CD4-positive, alpha-beta T cell treated with Interleukin-6 at 100 ng/mL for 8 hours (primary cell): ENCODE results near the gene STAMBP.
"Not testable (repeated sequence)": the region's sequence is repeated elsewhere in the genome, so short reads cannot be mapped to it uniquely, and the experiment has no call there.

Experiments used
- DNase-seq: peaks from one replicate; pipeline ENCODE4 v3.0.0-alpha.2; 2020; ENCODE audit warnings: mixed read lengths, low spot score

Gene STAMBP

DNA sequence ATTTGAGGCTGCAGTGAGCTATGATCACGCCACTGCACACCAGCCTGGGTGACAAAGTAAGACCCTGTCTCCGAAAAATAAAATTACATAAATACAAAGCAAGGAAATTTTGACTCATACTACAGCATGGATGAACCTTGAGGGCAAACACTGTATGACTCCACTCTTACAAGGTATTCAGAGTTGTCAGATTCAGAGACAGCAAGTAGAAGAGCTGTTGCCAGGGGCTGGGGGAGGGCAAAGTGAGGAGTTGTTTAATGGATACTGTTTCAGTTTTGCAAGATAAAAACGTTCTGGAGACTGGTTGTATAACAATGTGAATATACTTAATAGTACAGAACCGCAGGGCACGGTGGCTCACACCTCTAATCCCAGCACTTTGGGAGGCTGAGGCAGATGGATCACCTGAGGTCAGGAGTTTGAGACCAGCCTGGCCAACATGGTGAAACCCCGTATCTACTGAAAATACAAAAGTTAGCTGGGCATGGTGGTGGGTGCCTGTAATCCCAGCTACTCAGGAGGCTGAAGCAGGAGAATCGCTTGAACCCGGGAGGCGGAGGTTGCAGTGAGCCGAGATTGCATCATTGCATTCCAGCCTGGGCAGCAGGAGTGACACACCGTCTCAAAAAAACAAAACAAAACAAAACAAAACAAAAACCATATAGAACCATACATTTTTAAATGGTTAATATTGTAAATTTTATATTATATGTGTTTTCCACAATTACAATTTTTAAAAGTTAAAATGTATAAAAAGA lies 59.0 kb downstream of the STAMBP start:
- not testable (repeated sequence) for DNase-seq

DNA sequence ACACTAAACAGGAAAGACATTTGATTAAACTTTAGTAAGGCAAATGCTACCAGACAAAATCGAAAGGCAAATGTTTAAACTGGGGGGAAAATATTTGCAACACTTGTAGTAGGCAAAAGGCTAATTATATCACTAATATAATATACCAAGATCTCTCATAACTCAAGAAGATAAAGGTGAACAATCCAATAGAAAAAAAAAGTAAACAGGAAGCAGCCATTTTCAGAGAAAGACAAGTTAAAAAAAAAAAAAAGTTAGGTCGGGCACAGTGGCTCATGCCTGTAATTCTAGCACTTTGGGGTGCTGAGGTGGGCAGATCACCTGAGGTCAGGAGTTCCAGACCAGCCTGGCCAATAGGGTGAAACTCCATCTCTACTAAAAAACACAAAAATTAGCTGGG lies 59.6 kb downstream of the STAMBP start:
- DNase-seq = no peak

DNA sequence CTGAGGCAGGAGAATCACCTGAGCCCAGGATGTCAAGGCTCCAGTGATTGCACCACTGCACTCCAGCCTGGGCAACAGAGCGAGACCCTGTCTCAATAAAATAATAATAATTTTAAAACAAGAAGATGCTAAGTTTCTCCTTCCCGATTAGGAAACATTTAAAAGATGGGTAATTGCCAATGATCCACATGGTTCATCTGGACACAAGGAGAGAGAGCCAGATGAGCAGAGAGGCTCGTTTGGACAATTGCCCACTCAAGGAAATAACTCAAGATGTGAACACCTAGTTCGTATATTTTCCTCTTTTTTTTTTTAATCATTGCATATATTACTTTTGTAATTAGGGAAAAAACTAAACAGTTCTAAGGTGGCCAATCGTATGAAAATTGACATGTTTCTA lies 60.4 kb downstream of the STAMBP start:
- DNase-seq = no peak

DNA sequence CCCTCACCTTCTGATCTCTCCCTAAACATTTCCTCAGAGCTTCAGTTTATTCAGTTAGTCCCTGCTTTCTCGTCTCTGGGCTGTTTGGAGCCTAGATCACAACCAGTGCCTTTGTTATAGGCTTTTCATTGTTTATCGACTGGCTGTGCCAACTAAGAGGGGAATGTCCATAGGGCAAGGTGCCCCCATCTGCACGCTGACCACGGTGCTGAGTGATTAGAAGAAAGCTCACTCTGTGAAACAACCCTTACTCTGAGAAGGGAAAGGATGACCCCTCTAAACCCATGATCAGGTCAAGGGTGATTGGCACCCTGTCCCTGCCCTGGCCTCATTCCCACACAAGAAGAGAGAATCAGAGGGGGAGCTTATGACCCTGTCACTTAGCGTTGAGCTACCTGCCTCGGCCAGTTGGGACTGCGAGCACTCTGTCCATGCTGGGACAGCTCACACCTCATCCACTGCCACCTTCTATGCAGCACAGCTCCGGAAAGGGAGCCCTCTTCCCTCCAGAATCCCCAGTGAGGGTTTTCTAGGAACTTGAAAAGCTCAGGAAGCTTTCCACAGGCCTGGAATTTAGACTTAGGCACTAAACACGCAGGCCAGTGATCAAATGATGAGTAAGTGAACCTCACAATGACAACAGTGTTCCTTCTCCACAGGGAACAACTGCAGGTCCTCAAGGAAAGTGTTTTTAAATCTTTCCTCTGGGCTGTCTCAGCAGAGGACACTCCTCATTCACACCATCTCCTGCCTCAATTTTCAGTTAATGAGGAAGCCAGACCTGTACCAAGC lies 61.7 kb downstream of the STAMBP start:
- no peak for DNase-seq

DNA sequence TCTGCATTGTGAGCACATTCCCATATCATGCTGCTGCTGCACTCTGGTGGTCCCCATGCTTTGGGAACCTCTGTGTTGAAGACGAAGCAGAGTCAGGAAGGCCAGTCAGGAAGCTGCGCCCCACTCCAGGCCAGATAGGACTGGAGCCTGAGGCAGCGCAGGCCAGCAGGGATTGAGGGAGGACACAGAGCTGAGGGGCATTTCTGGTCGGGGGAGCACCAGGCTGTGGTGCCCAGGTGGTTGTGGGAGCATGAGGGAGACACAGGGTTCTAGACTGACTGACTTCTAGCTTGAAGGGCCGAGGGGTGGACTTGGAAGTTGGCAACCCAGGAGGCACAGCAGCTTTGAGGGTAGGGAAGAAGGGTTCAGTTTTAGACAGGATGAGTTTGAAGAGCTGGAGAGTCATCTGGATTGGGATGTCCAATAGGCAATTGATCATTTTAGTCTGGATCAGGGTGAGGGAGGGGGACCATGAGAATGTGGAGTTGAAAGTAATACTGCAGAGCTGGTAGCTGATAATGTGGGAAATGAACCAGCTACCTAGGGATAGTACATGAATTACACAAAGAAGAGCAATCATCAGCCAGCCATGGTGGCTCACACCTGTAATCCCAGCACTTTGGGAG lies 62.6 kb downstream of the STAMBP start:
- DNase-seq = no peak

DNA sequence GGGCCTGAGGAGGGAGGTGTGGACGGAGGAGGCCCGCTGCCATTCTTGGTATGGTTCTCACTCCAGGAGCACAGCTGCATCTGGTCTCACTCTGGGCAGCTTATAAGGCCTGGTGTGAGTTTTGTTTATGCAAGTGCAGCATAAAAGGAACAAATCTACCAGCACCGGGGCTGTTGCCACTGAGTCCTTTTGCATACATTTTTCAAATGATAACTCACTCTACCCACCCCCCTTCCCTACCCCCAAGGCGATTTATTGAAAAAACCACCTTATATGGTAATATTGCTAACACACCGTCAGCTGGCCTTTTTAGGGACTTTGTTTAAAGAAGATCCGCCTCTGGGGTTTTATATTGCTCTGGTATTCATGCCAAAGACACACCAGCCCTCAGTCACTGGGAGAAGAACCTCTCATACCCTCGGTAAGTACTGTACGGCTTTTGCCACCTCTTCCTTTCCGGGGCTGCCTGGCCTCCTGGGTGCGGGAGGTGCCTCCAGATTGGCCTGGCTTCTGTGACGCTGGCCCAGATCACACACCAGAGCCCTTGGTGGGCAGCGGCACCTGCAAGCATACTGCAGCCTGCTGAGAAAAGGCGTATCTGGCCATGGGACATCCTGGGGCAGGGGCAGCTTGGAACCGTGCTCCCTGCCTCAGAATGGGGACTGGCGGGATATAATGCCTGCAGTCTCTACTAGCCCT lies 64.0 kb downstream of the STAMBP start, which contains the start of gene ACTG2:
Gene ACTG2, plus strand, starts transcription at position 378 of the 699 bp plus-strand sequence. CDS start 8,304 bp downstream, outside the sequence.
- no peak for DNase-seq

DNA sequence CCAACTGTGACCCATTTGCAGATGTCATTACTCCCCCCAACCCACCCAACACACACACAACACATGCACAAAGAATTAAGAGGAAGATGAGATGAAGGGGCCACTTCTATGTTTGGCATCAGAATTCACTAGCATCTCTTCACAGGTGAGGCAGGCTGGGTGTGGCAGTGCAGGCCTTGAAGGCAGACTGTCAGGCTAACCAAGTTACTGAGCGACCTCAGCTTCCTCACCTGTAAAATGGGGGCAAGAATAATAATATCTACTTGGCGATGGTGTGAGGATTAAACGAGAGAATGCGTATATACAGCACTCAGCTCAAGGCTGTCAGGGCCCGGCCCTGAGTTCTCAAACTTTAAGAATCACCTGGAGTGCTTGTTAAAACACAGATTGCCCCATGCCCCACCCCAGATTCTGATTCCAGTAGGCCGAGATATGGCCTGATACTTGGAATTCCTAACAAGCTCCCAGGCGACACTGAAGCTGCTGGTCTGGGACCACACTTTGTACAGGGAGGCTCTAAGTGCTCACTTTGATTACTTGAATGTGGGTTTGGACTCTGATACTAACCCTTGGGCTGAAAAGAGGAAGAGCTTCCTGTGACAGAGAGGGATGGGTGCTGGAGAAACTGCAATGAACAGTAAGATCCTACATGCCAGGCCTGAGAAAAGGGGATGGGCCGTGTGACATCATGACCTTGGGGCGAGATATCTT lies 65.2 kb downstream of the STAMBP start:
- DNase-seq = no peak

DNA sequence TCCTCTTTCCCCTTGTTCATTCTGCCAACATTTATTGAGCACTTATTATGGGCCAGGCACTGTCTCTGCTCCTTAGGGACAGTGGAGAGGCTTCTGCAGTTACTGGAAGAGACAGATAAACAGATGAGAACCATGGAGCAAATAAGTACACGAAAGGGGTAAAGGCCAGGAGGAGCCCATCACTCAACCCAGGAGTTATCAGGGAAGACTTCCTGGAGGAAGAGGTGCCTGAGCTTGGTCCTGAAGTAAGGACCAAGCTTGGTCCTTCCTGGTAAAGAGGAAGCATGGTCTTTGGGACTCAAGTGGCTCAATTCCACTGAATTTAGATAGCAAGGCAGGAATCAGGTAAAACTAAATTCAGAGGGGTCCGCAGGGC lies 65.7 kb downstream of the STAMBP start:
- no peak for DNase-seq

DNA sequence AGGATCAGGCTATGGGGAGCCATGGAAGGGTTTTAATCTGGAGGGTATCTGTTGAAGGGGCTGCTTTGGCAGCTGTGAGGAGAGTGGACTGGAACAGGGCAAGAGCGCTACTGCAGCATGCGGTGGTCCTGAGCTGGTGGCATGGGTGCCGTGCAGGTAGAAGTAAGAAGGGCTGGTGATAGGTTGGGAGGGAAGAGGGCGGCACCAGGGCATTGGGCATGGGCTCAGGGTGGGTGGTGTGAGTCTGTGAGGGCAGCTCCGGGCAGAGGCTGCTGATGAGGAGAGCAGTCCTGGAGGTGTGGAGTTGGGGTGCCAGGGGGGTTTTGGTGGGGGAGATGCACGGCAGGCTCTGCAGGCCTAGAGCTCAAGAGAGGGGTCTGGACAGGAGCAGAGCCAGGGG lies 66.1 kb downstream of the STAMBP start:
- no peak for DNase-seq

DNA sequence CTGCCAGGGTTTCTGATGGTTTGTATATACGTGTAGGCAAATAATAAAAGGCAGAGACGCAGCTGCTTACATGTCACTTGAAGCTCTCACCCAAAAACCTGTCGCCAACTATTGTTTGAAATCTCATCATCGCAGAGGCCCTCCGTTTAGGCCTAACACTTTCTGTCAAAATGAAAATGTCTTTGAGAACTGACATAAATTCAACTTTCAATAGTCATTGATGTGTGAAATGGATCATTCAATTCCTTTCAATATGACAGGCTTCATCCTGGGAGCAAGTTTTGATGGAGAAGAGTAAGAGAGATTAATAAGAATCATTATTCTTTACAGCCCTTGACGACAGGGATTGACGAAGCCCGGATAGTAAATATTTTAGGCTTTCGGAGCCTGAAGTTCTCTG lies 66.7 kb downstream of the STAMBP start:
- DNase-seq = no peak

DNA sequence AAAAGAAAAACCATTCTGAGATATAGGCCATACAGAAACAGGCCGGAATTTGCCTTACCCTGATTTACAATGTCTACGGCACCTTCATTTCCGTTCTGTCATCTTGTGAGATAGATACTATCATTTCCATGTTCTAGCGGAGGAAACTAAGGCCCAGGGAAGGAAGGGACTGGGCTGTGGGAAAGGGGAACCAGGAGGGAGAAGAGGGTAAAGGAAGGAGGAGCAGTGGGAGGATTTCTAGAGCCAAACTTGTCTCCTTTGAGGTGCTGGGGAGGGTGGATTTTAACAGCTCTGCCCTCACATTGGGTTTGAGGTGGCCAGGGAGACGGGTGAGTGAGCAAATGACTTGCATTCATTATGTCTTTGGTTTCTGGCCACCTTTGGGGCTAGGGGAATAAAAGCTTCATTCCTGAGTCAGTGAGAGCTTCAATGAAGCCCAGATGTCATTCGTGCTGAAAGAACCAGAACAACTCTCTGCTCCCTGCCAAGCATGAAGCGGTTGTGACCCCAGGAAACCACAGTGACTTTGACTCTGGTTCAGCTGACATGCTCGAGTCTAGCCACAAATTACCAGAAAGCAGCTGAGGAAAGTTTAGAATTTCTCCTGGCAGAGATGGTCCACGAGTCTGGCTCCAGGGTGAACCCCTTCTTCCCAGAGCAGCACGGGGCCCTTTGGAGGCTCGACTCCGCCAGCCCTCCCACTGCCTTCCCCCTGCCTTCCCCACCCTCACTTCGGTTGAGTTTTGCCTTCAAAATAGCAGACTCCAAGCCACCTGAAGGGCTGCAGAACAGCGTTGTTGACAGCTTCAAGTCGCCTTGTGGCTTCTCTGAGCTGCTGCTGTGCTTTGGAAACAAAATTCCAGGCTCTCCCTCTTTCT lies 67.8 kb downstream of the STAMBP start:
- peak; percentile 37 for DNase-seq

DNA sequence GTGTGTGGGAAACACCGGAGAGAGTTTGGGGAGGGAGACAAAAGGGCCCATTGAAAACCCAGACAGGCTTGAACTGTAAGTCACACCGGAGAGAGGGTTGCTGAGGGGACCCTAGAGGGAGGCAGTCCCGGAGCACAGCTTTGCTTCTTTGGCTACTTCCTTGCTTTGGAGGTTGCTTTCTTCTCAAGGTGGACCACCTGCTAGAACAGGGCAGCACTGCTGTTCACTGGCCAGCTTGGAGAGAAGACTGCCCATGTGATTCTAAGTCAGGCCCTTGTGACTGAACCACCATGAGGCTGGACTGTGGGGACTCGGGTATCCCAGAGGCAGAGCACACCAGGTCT lies 68.5 kb downstream of the STAMBP start:
- DNase-seq = no peak

DNA sequence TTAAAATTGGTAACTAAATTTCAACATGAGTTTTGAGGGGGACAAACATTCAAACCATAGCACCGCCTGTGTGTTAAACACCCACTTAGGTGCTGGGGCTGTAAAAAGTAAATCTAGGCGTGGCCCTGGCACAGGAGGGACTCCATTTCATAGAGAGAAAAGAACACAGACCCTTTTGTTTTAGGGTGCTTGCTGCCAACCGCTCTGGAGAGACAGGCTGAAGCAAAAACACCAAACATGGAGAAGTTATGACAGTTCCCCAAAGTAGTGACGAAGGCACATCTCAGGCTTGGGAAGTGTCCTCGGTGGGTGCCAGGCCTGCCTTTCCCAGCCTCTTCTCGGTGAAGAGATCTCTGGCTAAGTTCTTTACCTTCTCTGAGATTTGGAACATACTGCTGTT lies 69.2 kb downstream of the STAMBP start:
- no peak for DNase-seq

DNA sequence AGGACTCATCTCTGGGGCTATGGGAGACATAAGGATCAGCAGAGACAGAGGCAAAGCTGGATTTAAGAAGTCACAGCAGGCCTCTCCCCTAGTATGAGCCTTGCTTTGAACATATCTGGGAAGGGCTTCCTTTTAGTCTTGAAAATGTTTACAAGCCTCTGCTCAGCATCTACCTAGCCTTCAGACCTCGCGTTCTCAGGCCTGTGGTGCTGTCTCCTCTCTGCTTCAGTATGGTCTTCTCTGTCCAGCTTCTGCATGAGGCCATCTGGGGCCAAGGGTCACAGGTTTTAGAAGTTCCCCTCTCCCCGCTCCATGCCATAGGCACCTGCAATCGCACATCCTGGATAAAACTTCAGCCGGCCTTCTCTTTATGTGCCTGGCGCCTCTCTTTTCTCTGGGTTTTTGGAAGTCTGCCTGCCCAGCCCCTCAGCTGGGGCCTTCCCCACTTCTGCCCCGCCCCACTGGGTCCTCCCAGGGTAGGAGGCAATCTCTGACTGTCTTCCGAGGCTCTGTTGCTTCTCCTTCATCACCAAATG lies 71.1 kb downstream of the STAMBP start:
- DNase-seq = no peak

DNA sequence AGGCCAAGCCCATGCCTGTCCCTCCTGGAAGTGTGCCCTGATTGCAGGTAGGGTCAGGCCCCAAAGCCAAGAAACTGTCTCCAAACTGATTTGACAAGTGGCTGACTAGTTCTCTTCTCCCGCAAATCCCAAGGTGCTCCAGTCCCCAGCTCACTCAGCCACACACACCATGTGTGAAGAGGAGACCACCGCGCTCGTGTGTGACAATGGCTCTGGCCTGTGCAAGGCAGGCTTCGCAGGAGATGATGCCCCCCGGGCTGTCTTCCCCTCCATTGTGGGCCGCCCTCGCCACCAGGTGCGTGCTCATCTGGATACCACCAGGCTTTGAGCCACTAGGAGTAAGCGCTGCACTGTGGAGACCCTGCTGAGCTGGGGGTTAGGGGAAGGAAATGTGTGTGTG lies 72.4 kb downstream of the STAMBP start:
- no peak for DNase-seq

DNA sequence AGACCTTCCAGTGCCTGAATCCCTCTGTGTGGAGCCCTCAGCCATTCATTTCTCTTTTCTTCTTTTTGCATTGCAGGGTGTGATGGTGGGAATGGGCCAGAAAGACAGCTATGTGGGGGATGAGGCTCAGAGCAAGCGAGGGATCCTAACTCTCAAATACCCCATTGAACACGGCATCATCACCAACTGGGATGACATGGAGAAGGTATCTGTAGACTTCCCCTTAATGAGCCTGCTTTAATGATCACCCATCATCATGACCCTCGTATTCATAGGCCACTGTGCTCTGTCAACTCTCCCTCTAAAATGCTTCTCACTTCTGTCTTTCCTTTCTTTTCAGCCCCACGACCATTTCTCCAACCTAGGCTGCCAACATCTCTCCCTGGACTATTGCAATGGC lies 73.5 kb downstream of the STAMBP start:
- DNase-seq = no peak

DNA sequence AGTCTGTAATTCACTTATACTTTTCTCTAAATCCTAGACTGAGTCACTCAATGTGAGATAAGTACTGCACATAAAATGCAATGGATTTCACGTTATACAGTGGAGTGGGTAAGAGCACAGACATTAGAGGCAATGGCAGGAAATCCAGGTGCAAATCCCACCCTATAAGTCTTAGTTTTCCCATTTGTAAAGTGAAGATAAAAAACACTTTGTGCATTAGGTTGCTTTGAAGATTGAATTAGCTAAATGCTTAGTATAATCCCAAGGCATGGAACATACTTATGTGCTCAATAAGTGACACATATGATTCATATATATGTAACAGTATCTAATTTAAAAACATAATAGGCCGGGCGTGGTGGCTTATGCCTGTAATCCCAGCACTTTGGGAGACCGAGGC lies 74.6 kb downstream of the STAMBP start:
- DNase-seq = no peak

DNA sequence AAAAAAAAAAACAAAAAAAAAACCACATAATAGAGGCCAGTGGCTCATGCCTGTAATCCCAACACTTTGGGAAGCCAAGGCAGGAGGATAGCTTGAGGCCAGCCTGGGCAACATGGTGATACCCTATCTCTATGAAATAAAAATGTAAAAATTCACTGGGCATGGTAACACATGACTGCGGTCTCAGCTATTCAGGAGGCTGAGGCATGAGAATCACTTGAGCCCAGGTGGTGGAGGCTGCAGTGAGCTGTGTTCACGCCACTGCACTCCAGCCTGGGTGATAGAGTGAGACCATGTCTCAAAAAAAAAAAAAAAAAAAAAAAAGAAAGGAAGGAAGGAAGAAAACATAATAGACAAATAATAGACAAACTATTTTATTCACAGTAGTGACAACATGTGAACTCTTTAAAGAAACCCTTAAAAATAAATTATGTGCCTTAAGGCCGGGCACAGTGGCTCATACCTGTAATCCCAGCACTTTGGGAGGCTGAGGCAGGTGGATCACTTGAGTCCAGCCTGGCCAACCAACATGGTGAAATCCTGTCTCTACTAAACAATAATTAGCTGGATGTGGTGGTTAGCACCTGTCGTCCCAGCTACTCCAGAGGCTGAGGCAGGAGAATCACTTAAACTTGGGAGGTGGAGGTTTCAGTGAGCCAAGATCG lies 75.3 kb downstream of the STAMBP start:
- DNase-seq = not testable (repeated sequence)

DNA sequence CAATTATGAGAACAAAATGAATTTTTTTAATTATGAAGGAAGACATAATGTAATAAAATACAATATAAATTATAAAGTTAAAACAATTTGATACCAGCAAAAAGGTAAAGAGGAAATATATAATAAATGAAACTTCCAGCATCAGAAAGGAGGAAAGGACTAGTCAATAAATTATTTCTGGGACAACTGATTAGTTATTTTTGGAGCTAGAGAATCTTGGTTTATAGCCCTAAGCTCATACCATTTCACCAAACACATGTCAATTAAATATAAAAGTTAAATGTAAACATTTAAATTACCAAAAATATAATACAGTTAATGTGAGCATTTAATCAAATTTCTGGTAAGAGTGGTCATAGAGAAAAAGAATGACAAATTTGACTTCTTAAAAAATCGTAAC lies 76.2 kb downstream of the STAMBP start:
- no peak for DNase-seq
